Activated CD8-positive, alpha-beta T cell treated with anti-CD3 and anti-CD28 coated beads for 36 hours (primary cell): ENCODE measurements around the gene CHDH. TPM values are rescaled to one million over a fixed set of nuclear protein-coding genes. Genes with fewer than 3 reads are reported as not detected.

Source experiments
- ATAC-seq: fragments of 200-7000 bp; cut with Tn5 transposase; one replicate; pipeline ENCODE4 v1.10.0; 2021; ENCODE audit warnings: mild to moderate bottlenecking, moderate library complexity
- CTCF ChIA-PET: fragments of 350-600 bp; sonication (Branson Sonifier 250); formaldehyde crosslinking; loops from one replicate; lab custom pipeline; 2021; ENCODE audit warnings: antibody characterized with exemption; lab: Charles Lee
- POLR2A ChIA-PET: fragments of 350-600 bp; sonication (Branson Sonifier 250); formaldehyde crosslinking; loops from one replicate; lab custom pipeline; 2021; ENCODE audit warnings: antibody characterized with exemption; lab: Charles Lee
- DNase-seq: peaks from one replicate; pipeline ENCODE4 v3.0.0-alpha.2; 2020
- H3K27ac Mint-ChIP-seq: one replicate; pipeline ENCODE4 v1.8.0; 2021; ENCODE audit warnings: mild to moderate bottlenecking, mixed read lengths
- H3K27me3 Mint-ChIP-seq: one replicate; pipeline ENCODE4 v1.8.0; 2021; ENCODE audit warnings: mixed read lengths
- H3K36me3 Mint-ChIP-seq: one replicate; pipeline ENCODE4 v1.8.0; 2021; ENCODE audit warnings: low read depth, mixed read lengths
- H3K4me1 Mint-ChIP-seq: one replicate; pipeline ENCODE4 v1.8.0; 2021; ENCODE audit warnings: low read depth, mixed read lengths
- H3K4me3 Mint-ChIP-seq: one replicate; pipeline ENCODE4 v1.8.0; 2021; ENCODE audit warnings: mild to moderate bottlenecking, moderate library complexity, mixed read lengths
- H3K9me3 Mint-ChIP-seq: one replicate; pipeline ENCODE4 v1.8.0; 2021; ENCODE audit warnings: mixed read lengths
- intact Hi-C: fragments of 100-400 bp; cut with micrococcal nuclease; formaldehyde crosslinking; loops from one replicate; pipeline ENCODE4 v1.10.0; 2022
- total RNA-seq, 2 experiments: library from RNA; stranded (reverse); gene quantifications; one replicate each; pipeline ENCODE4 v1.2.3, GENCODE V29; 2021
- TF ChIP-seq, protein P1 (sequence below): fragments of 200-600 bp; IDR thresholded peaks from one replicate; pipeline ENCODE4 v1.8.0; 2022; ENCODE audit warnings: antibody characterized with exemption, mild to moderate bottlenecking

CHDH gene
- total RNA-seq, 2 experiments from 2014 or later: 0.02 to 0.22 TPM

DNA sequence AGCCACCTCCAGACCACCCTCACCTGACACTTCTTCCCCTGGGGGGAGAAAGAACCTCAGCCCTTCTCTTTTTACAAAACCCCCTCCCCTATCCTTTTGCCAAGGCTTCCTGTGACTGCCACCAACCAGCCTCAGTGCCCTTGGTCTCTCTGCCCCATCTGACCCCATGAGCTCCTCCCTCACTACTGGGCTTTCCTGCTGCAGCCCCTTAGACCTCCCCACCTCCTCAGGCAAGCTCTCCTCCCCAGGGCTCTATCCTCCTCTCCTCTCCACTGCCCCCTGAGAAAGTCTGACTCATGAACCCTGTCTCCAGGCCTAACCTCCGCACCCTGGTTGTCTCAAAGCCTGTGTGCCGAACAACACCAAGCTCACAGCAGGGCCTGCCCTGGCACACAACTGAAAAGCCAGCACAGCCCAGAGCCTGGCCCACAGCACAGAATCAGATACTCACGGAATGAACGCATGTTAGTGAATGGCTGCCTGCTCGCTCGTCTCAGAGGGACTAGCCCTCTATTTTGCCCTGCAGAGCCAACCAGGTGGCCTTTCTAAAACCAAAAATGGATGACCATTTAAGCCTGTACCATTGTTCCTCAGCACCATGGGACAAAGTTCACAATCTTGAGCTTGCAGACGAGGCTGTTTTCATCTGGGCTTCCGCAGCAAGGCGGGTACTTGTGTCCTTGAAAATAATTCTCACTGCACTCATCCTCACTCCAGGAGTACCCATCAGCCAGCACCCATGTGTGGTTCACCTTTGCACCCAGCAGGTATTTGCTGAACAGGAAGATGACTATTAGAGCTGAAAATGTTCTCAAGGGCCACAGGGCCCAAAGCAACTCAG, 1.7 kb downstream of the CHDH start:
- intact Hi-C loops: no loop called here
- ChIA-PET POLR2A (interaction anchor here (0.8 kb wide), 1 partner anchor 42 kb away, joined by 3 read pairs; no protein-coding TSS in a partner anchor), CTCF (interaction anchor here (1.2 to 1.4 kb wide), 2 partner anchors 8 to 13 kb away, joined by 3 read pairs; no protein-coding TSS in a partner anchor)
- no peaks in the 10 kb centered on the region for H3K9me3 Mint-ChIP-seq
- ATAC-seq: no peak
- H3K27ac Mint-ChIP-seq: no peak overlapping the region
- DNase-seq: no peak
- no peaks in the 10 kb centered on the region for H3K4me1 Mint-ChIP-seq
- no peaks in the 10 kb centered on the region for H3K36me3 Mint-ChIP-seq
- peaks cover 35% of the 10 kb centered on the region for H3K27me3 Mint-ChIP-seq
- H3K4me3 Mint-ChIP-seq: no peak overlapping the region
- TF ChIP-seq, protein P1, sequence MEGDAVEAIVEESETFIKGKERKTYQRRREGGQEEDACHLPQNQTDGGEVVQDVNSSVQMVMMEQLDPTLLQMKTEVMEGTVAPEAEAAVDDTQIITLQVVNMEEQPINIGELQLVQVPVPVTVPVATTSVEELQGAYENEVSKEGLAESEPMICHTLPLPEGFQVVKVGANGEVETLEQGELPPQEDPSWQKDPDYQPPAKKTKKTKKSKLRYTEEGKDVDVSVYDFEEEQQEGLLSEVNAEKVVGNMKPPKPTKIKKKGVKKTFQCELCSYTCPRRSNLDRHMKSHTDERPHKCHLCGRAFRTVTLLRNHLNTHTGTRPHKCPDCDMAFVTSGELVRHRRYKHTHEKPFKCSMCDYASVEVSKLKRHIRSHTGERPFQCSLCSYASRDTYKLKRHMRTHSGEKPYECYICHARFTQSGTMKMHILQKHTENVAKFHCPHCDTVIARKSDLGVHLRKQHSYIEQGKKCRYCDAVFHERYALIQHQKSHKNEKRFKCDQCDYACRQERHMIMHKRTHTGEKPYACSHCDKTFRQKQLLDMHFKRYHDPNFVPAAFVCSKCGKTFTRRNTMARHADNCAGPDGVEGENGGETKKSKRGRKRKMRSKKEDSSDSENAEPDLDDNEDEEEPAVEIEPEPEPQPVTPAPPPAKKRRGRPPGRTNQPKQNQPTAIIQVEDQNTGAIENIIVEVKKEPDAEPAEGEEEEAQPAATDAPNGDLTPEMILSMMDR: no peak

DNA sequence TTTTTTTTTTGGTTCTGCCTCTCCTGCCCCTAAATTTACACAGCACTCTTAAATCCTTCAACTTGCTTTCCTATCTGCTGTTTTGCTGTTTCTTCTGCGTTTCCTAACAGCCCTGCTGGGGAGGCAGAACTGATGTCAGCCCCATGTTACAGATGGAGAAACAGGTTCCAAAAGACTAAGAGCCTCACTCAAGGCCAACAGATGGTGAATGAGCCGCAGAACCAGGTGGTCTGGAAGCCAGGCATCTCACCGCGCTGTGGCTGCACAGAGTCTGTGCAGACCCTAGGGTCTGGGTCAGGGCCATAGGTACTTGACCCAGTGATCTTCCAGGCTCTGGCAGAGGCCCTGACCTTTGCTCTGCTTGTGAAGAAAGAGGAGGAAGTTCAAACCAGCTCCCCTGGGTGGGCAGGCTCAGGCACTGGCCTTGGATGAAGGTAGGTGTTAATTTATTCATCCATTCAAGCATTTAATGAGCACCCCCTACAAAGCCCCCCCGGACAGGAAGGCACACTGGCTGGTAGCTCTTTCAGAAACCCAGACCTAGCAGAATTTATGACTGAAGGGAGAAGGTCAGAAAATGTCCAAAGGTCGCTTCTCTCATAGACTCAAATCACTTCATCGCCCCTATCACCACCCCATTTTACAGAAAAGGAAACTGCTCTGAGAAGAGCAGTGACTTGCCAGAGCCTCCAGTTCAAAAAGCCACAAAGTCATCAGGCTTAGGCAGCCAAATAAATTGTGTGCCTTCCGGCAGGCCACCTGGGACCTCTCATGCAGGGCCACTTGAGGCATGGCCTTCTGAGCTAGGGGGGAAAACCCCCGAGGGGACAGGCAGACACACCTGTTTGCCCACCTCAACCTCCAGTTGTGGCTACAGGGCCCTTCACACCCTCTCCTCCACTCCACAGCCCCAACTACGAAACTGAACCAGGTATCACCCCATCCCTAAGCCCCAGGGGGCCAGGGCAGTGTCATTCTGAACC, 2.7 kb downstream of the CHDH start:
- CTCF ChIA-PET: interaction anchor here (1.4 kb wide), 1 partner anchor 14 kb away, joined by 3 read pairs; no protein-coding TSS in a partner anchor
- intact Hi-C loops: no loop called here
- H3K36me3 Mint-ChIP-seq: no peaks in the 10 kb centered on the region
- no peaks in the 10 kb centered on the region for H3K4me1 Mint-ChIP-seq
- no peak overlapping the region for H3K4me3 Mint-ChIP-seq
- POLR2A ChIA-PET: no interaction called here
- H3K27me3 Mint-ChIP-seq: peaks cover 31% of the 10 kb centered on the region
- DNase-seq (no peak), ATAC-seq (no peak)
- no peak overlapping the region for H3K27ac Mint-ChIP-seq
- H3K9me3 Mint-ChIP-seq: no peaks in the 10 kb centered on the region
- TF ChIP-seq, protein P1: no peak

DNA sequence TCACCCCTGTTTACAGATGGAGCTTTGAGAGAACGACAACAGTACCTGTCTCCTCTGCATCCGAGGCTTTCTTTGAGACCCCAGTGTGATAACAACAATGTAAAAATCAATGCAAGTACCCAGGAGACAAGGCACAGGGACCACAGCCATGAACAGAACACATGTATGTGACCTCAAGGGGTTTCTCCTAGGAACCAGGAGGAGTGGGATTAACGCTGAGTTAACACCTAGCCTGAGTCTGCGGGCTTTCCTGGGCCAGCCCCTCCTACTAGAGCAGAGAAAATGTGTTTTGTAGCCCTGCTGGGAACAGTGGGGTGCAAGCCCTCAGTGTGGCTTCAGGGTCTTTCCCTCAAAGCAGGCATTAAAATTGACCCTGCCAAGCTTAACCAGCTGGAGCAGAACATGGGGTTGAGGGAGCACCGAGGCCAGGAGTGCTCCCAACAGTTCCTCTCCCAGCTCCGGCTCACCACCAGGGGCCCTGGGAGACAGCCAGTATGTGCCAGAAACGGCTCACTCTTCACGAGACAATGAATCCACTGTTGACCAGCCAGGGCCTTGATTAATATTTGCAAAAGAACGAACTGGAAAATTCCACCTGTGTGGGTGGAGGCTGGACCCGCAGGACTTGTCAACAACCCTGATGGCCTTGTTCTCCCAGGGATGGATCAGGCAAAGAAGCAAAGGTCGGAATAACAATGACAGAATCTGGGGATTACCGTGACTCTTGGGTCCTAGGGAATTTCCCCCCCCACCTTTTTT, 3.6 kb downstream of the CHDH start:
- DNase-seq (no peak), ATAC-seq (no peak)
- Mint-ChIP-seq H3K9me3 (no peaks in the 10 kb centered on the region), H3K4me3 (no peak overlapping the region), H3K36me3 (no peaks in the 10 kb centered on the region), H3K4me1 (no peaks in the 10 kb centered on the region), H3K27me3 (peaks cover 30% of the 10 kb centered on the region), H3K27ac (no peak overlapping the region)
- ChIA-PET POLR2A (no interaction called here), CTCF (no interaction called here)
- TF ChIP-seq, protein P1: no peak
- intact Hi-C loops: no loop called here

DNA sequence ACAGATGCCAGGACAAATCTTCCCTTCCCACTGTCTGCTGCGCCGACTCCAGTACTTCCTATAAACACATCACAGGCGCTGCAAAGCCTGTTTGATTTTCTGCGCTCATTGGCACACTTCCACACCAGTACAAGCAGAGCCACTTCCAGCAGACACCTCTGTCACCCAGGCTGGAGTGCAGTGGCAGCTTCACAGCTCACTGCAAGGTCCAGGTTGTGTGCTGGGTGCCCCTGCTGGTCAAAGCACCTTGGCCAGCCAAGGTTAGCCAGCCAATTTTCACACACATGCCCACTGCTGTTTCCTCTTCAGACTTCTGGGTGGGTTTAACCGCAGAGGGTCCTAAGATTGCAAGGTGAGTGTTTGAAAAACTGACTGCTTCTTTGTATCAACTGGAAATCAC, 4.9 kb downstream of the CHDH start:
- H3K27ac Mint-ChIP-seq: no peak overlapping the region
- H3K4me1 Mint-ChIP-seq: no peaks in the 10 kb centered on the region
- ChIA-PET CTCF (no interaction called here), POLR2A (no interaction called here)
- TF ChIP-seq, protein P1: no peak
- no peak overlapping the region for H3K4me3 Mint-ChIP-seq
- intact Hi-C loops: no loop called here
- H3K9me3 Mint-ChIP-seq: no peaks in the 10 kb centered on the region
- ATAC-seq: no peak
- H3K27me3 Mint-ChIP-seq: peaks cover 23% of the 10 kb centered on the region
- H3K36me3 Mint-ChIP-seq: no peaks in the 10 kb centered on the region
- no peak for DNase-seq
